Neuronal stem cell (in vitro differentiated cells): ENCODE data around the gene MICAL3.

Experiments used
- DNase-seq: peaks from one replicate; pipeline ENCODE4 v3.0.0-alpha.2; 2013; ENCODE audit warnings: low spot score
- H2AFZ ChIP-seq: one replicate; pipeline ENCODE4 v1.6.1; 2013; ENCODE audit warnings: mild to moderate bottlenecking, low read length, inconsistent platforms
- H2AK5ac ChIP-seq: 2 replicates; pipeline ENCODE4 v1.6.1; 2013; ENCODE audit warnings: low read depth, mild to moderate bottlenecking, inconsistent platforms, low read length, moderate library complexity, mixed read lengths
- H2BK120ac ChIP-seq: 2 replicates; pipeline ENCODE4 v1.6.1; 2013; ENCODE audit warnings: low read depth, mild to moderate bottlenecking, inconsistent platforms, low read length, moderate library complexity, mixed read lengths
- H2BK12ac ChIP-seq: one replicate; pipeline ENCODE4 v1.6.1; 2013; ENCODE audit warnings: low read length, inconsistent platforms
- H2BK15ac ChIP-seq: 2 replicates; pipeline ENCODE4 v1.6.1; 2013; ENCODE audit warnings: mild to moderate bottlenecking, low read length, inconsistent platforms, mixed read lengths
- H2BK5ac ChIP-seq: one replicate; pipeline ENCODE4 v1.6.1; 2013; ENCODE audit warnings: inconsistent platforms, mild to moderate bottlenecking, low read length, moderate library complexity
- H3K14ac ChIP-seq: one replicate; pipeline ENCODE4 v1.6.1; 2013; ENCODE audit warnings: low read length, inconsistent platforms
- H3K18ac ChIP-seq: 2 replicates; pipeline ENCODE4 v1.6.1; 2013; ENCODE audit warnings: low read length, inconsistent platforms
- H3K23ac ChIP-seq: 2 replicates; pipeline ENCODE4 v1.6.1; 2013; ENCODE audit warnings: low read depth, mild to moderate bottlenecking, mixed read lengths, low read length, inconsistent platforms; ENCODE audit not compliant: poor library complexity
- H3K27ac ChIP-seq: replicated peaks from 3 replicates; pipeline ENCODE4 v1.5.1; 2013; ENCODE audit warnings: low read length, inconsistent platforms
- H3K27me3 ChIP-seq, 3 experiments: 2 replicates each; pipeline ENCODE4 v1.6.1; 2013; ENCODE audit warnings: low read length in 3 of 3, mild to moderate bottlenecking in 2 of 3, inconsistent platforms in 1 of 3, low read depth in 1 of 3, mixed read lengths in 1 of 3, moderate library complexity in 1 of 3; ENCODE audit not compliant: control insufficient read depth in 3 of 3, insufficient read depth in 3 of 3
- H3K36me3 ChIP-seq, 2 donors: replicated peaks in 1 of 2; 2 replicates each; pipeline ENCODE4 v1.6.1; 2013; ENCODE audit warnings: low read length in 2 of 2; ENCODE audit not compliant: control insufficient read depth in 2 of 2, insufficient read depth in 2 of 2
- H3K4ac ChIP-seq: 2 replicates; pipeline ENCODE4 v1.6.1; 2013; ENCODE audit warnings: inconsistent platforms, mild to moderate bottlenecking, low read length, moderate library complexity
- H3K4me1 ChIP-seq, 2 donors: 1 replicate in 1 of 2; 2 replicates in 1 of 2; pipeline ENCODE4 v1.6.1; 2013; ENCODE audit warnings: low read length in 2 of 2, low read depth in 1 of 2; ENCODE audit not compliant: control insufficient read depth in 2 of 2, insufficient read depth in 1 of 2
- H3K4me2 ChIP-seq: one replicate; pipeline ENCODE4 v1.6.1; 2013; ENCODE audit warnings: mild to moderate bottlenecking, low read length, inconsistent platforms; ENCODE audit not compliant: insufficient read depth, poor library complexity, severe bottlenecking
- H3K4me3 ChIP-seq, 2 donors: 2 replicates each; pipeline ENCODE4 v1.5.1; 2013; ENCODE audit warnings: low read length in 2 of 2, mild to moderate bottlenecking in 2 of 2, inconsistent platforms in 1 of 2, moderate library complexity in 1 of 2
- H3K79me1 ChIP-seq: one replicate; pipeline ENCODE4 v1.6.1; 2013; ENCODE audit warnings: low read depth, mild to moderate bottlenecking, inconsistent platforms, low read length, moderate library complexity
- H3K9ac ChIP-seq: one replicate; pipeline ENCODE4 v1.6.1; 2013; ENCODE audit warnings: mild to moderate bottlenecking, low read depth, low read length, inconsistent platforms; ENCODE audit not compliant: poor library complexity
- H3K9me3 ChIP-seq, 2 donors: replicated peaks in 1 of 2; 2 replicates each; pipeline versions ENCODE3 to v1.6.1; 2013; ENCODE audit warnings: low read length in 2 of 2, mild to moderate bottlenecking in 2 of 2, inconsistent platforms in 1 of 2, low read depth in 1 of 2, mixed read lengths in 1 of 2, moderate library complexity in 1 of 2; ENCODE audit not compliant: control insufficient read depth in 2 of 2, insufficient read depth in 1 of 2
- H4K8ac ChIP-seq: one replicate; pipeline ENCODE4 v1.6.1; 2013; ENCODE audit warnings: low read depth, mild to moderate bottlenecking, inconsistent platforms, low read length, moderate library complexity
- H4K91ac ChIP-seq: one replicate; pipeline ENCODE4 v1.6.1; 2013; ENCODE audit warnings: low read length, low read depth, mild to moderate bottlenecking, inconsistent platforms; ENCODE audit not compliant: poor library complexity
- WGBS, 2 donors: extraction: QIAGEN DNeasy Blood & Tissue Kit; methylation state at CpG; one replicate each; pipeline ENCODE4 v1.1.7; 2013; ENCODE audit warnings: missing lambda C conversion rate in 2 of 2, mixed read lengths in 1 of 2; ENCODE audit not compliant: insufficient read length in 2 of 2, insufficient replicate concordance in 1 of 2; ENCODE audit errors: extremely low coverage in 2 of 2; 5-methylcytosine and 5-hydroxymethylcytosine counted together

Gene MICAL3

DNA sequence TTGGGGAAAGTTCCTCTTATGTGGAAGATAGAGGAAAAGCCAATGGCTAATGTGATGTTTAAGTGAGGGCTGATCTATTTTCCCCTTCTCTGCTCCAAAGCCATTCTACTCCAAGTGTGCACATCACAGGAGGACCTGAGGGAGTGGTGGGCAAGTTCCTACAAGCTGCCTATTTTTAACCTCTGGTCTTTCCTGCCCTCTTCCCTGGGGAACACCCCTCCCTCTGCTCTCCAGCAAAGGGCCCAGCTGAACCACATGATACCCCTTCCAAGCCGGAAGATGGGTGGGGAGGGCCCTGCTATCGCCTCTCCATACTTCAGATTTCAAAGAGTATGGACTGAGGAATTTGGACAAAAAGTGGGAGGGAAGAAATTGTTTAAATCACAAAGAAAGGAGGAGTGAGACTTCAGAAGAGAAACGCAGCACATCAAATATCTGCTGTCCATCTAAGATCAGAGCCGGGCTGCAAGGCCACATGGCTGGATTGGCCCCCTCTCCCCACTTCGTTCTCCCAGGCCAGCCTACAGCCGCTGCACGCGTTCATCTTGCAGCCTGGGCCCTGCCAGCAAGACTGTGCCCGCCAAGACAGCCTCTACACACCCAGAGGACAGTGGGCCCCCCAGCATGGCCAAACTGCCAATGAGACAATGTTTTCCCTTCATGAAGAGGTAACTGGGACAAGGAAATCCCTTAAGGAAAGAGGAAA, 77.5 kb downstream of the MICAL3 start:
- no peak overlapping the region for H3K27ac ChIP-seq
- peak overlapping the region; percentile 68 for H3K18ac ChIP-seq
- peaks cover 23 to 39% of the 10 kb centered on the region in 2 donors for H3K4me1 ChIP-seq
- WGBS, 2 donors, result no CpG with 5 or more reads among the region's 9 CpGs
- H2BK5ac ChIP-seq, result no peak overlapping the region
- no peaks in the 10 kb centered on the region for H3K36me3 ChIP-seq
- H3K27me3 ChIP-seq, result no peaks in the 10 kb centered on the region
- H4K8ac ChIP-seq, result no peak overlapping the region
- no peak overlapping the region for H4K91ac ChIP-seq
- H3K4me3 ChIP-seq, result no peak overlapping the region
- H3K23ac ChIP-seq, result peak overlapping the region; percentile 47
- H3K9ac ChIP-seq, result peak overlapping the region; percentile 45
- peaks cover 5% of the 10 kb centered on the region for H3K79me1 ChIP-seq
- H2BK15ac ChIP-seq, result no peak overlapping the region
- peaks cover 0 to 3% of the 10 kb centered on the region in 2 donors for H3K9me3 ChIP-seq
- H3K14ac ChIP-seq, result no peak overlapping the region
- H2AFZ ChIP-seq, result no peak overlapping the region
- no peak overlapping the region for H2AK5ac ChIP-seq
- no peak overlapping the region for H2BK120ac ChIP-seq
- H3K4ac ChIP-seq, result peak overlapping the region; percentile 19
- no peak overlapping the region for H3K4me2 ChIP-seq
- DNase-seq, result no peak
- no peak overlapping the region for H2BK12ac ChIP-seq

DNA sequence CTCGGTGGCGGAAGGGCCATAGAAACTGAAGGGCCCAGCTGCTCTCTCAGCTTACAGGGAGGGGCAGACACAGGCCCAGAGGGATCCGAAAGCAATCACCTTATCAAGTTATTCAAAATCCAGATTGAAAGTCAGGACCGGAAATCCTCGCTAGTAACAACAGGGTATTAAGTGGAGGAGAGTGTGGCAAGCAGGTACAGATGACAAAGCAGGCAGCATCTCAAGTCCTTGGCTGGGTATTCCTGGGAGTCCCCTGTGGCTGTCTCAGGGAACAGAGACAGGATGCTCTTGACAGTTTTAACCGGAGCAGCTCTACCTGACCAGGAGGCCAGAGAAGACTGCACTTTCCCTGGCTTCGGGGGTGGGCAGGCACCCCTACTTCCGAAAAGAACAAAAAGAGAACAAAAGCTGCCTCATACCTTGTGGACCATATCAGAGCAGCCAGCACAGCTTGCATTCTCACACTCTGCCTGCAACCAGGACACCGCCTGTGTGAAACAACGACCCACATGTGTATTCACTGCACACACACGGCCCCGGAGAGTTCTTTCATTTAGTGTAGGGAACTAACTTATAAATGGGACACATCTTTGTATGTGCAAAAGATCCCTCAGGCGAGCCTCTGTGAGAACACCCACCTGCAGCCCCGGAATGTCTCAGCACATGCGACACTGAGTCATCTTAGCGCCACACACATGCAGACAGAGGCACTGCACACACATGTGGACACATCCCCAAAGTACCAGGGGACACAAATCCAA, 78.3 kb downstream of the MICAL3 start:
- H3K9me3 ChIP-seq, result peaks cover 0 to 3% of the 10 kb centered on the region in 2 donors
- H3K4me1 ChIP-seq, result peaks cover 23 to 39% of the 10 kb centered on the region in 2 donors
- H3K27me3 ChIP-seq, result no peaks in the 10 kb centered on the region
- H3K14ac ChIP-seq, result no peak overlapping the region
- no peak overlapping the region for H4K91ac ChIP-seq
- no CpG with 5 or more reads among the region's 16 CpGs for WGBS, 2 donors
- H2BK12ac ChIP-seq, result peak overlapping the region; percentile 26
- no peak for DNase-seq
- no peak overlapping the region for H3K18ac ChIP-seq
- no peak overlapping the region for H3K23ac ChIP-seq
- no peak overlapping the region for H3K9ac ChIP-seq
- H2BK120ac ChIP-seq, result no peak overlapping the region
- H2BK5ac ChIP-seq, result no peak overlapping the region
- H3K4ac ChIP-seq, result no peak overlapping the region
- no peak overlapping the region for H4K8ac ChIP-seq
- peaks cover 5% of the 10 kb centered on the region for H3K79me1 ChIP-seq
- H2AK5ac ChIP-seq, result no peak overlapping the region
- H2AFZ ChIP-seq, result no peak overlapping the region
- no peak overlapping the region for H2BK15ac ChIP-seq
- H3K36me3 ChIP-seq, result no peaks in the 10 kb centered on the region
- no peak overlapping the region for H3K4me3 ChIP-seq
- no peak overlapping the region for H3K27ac ChIP-seq
- no peak overlapping the region for H3K4me2 ChIP-seq

DNA sequence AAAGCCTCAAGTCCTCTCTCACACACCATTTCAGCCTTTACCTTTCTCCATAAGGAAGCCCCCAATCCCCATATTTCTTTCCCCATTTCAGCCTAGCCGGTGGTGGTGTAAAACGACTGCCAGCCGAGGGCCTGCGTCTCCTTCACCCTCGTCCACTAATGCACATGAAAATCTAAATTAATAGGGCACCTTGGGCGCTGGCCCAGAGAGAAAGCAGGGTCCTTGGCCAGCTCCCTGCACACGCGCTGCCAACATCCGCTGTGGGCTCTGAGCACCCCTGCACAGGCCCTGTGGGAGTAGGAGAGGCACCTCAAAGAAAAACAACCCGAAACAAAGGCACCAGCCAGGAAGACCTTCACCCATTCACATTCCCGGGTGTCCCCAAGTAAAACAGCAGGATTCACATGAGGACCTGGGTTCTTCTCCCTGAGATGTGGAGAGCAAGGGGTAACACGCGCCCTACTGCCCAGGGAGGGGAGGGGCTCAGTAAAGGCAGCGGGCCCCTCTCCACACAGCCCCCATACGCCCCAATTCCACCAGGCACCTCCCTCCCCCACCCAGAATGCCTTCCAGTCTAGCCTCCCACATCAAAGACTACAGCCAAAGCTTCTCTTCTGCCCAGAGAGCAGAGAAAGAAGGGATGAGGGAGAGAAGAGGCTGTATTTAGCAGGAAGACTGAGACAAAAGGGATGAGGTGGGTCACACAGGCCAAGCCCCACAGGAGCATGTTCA, 79.0 kb downstream of the MICAL3 start:
- Histone ChIP-seq H4K8ac (no peak overlapping the region), H2AK5ac (no peak overlapping the region), H2BK15ac (no peak overlapping the region), H3K4ac (no peak overlapping the region), H2AFZ (no peak overlapping the region), H3K14ac (no peak overlapping the region), H2BK12ac (no peak overlapping the region), H3K23ac (no peak overlapping the region), H4K91ac (no peak overlapping the region), H3K9ac (no peak overlapping the region), H2BK120ac (no peak overlapping the region), H3K9me3 (peaks cover 0 to 3% of the 10 kb centered on the region in 2 donors), H3K4me3 (no peak overlapping the region), H3K36me3 (no peaks in the 10 kb centered on the region), H3K79me1 (peaks cover 5% of the 10 kb centered on the region), H3K18ac (peak overlapping the region; percentile 85), H3K27ac (no peak overlapping the region), H3K27me3 (no peaks in the 10 kb centered on the region), H2BK5ac (no peak overlapping the region), H3K4me2 (no peak overlapping the region), H3K4me1 (peaks cover 23 to 39% of the 10 kb centered on the region in 2 donors)
- no CpG with 5 or more reads among the region's 15 CpGs for whole genome bisulfite sequencing, 2 donors
- DNase-seq, result no peak

DNA sequence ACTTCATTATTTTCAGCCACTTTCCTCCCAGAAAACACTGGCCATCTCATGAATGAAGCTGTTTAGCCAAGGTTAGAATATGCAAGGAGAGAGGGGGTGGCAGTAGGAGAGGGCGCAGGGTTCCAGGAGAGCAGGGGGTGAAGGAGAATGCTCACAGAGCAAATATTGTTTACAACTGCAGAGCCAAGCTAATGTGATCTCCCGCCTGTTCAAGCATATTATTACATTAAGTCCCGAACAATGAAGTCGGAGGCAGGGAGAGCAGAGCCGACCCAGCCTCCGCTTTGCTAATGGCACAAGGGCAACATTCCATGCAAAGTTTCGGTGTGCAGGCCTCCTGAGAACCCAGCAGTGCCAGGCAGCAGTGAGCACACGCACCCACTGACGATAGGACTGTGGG, 80.1 kb downstream of the MICAL3 start:
- no peak overlapping the region for H2AFZ ChIP-seq
- no peak overlapping the region for H2BK5ac ChIP-seq
- peak overlapping the region; percentile 44 for H2BK15ac ChIP-seq
- no peak overlapping the region for H3K14ac ChIP-seq
- whole genome bisulfite sequencing, 2 donors, result no CpG with 5 or more reads among the region's 9 CpGs
- no peaks in the 10 kb centered on the region for H3K36me3 ChIP-seq
- H3K9me3 ChIP-seq, result peaks cover 0 to 3% of the 10 kb centered on the region in 2 donors
- no peak overlapping the region for H2AK5ac ChIP-seq
- H2BK120ac ChIP-seq, result no peak overlapping the region
- H3K4me2 ChIP-seq, result no peak overlapping the region
- no peaks in the 10 kb centered on the region for H3K27me3 ChIP-seq
- H3K9ac ChIP-seq, result no peak overlapping the region
- H3K27ac ChIP-seq, result peak overlapping the region; percentile 51
- no peak for DNase-seq
- peak overlapping the region; percentile 62 for H3K18ac ChIP-seq
- H2BK12ac ChIP-seq, result no peak overlapping the region
- no peak overlapping the region for H3K23ac ChIP-seq
- peaks cover 23 to 39% of the 10 kb centered on the region in 2 donors for H3K4me1 ChIP-seq
- no peak overlapping the region for H3K4ac ChIP-seq
- peaks cover 3% of the 10 kb centered on the region for H3K79me1 ChIP-seq
- no peak overlapping the region for H4K91ac ChIP-seq
- H3K4me3 ChIP-seq, result no peak overlapping the region
- no peak overlapping the region for H4K8ac ChIP-seq
